Measurements from ENCODE around the gene EBPL. TPM values are rescaled to one million over a fixed set of nuclear protein-coding genes. Genes with fewer than 3 reads are reported as not detected.

The EBPL gene
- total and polyA plus RNA-seq, 9 of the 15 experiments (the other 6 are each of a cell fraction or from before 2014, with no cell fraction given): 5.2 to 68.3 (median 43.0) TPM

DNA sequence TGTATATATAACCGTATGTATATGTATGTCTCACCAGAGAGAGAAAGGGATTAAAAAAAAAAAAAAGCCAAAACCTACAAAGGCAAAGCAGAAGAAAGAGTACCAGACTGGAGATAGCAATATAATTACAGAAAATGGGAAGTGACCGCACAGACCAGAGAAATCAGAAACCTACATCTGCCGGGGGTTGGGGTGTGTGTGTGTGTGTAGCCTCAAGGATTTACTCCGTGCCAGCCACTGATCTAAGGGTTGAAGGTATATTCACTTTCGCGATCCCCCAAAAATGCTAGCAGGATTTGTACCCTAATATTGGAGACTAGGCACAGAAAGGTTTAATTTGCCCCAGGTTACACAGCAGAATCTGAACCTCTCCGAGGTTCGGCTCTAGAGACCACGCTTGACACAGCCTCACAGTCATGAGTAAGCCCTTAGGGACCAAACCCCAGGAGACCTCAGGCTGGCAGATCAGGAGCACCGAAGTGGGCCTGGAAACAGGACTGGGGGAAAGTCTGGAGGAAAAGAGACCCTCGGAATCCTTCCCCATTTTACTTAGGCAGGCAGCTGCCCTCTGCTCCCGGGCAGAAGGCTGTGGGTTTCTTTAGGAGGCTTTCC lies 48.1 kb downstream of the EBPL start:
- H3K4me2 ChIP-seq (ENCODE audit: insufficient read depth, low read length): no peak overlapping the region; the same call in 1 of the 2 replicates
- H3K9me1 ChIP-seq (ENCODE audit: control insufficient read depth, insufficient read depth, low read length): no peaks in the 10 kb centered on the region
- H3K27ac ChIP-seq (ENCODE audit: extremely low read depth, low read depth, low read length): no peak overlapping the region
- H2AFZ ChIP-seq (ENCODE audit: low read depth, low read length): 0 out of 2 replicates have a peak overlapping the region, but pooled peaks have one; percentile 14
- H3K36me3 ChIP-seq (ENCODE audit: control insufficient read depth, insufficient read depth, low read length): no peaks in the 10 kb centered on the region
- no peaks in the 10 kb centered on the region for H3K27me3 ChIP-seq (ENCODE audit: control insufficient read depth in 2 of 2, insufficient read depth in 2 of 2, low read length in 2 of 2)
- no peaks in the 10 kb centered on the region for H3K9me3 ChIP-seq (replicated peaks; ENCODE audit: control insufficient read depth, insufficient read depth, low read depth, low read length)
- H4K20me1 ChIP-seq (replicated peaks; ENCODE audit: control insufficient read depth, insufficient read depth, low read length): no peaks in the 10 kb centered on the region
- peaks cover 0 to 11% of the 10 kb centered on the region in 2 experiments; a peak in 3 of 5 replicates for H3K4me1 ChIP-seq (replicated peaks in 1 of 2; ENCODE audit: control insufficient read depth in 2 of 2, insufficient read depth in 2 of 2, low read length in 2 of 2)
- FAIRE-seq (no peak), ATAC-seq (peak; percentile 79), DNase-seq (ENCODE audit: extremely low read depth in 1 of 4, low spot score in 3 of 4) (no peak)
- no TSS peak for BruUV-seq (replicated peaks)
- 30% methylated on average over 12 of the region's 12 CpGs for WGBS (ENCODE audit: insufficient coverage, low coverage, missing lambda C conversion rate)
- CTCF ChIA-PET (ENCODE audit: low intra/inter-chr PET ratio): no interaction called here
- no peak overlapping the region for H3K9ac ChIP-seq (ENCODE audit: insufficient read depth in 1 of 2, low read depth in 2 of 2, low read length in 2 of 2)
- intact Hi-C loops (cut with micrococcal nuclease) (no loop called here), in situ Hi-C loops (cut with MboI) (no loop called here)
- no peaks in the 10 kb centered on the region for H3K79me2 ChIP-seq (ENCODE audit: control insufficient read depth, insufficient read depth, low read length)
- no peak overlapping the region for H3K4me3 ChIP-seq
- POLR2A ChIA-PET: interaction anchor here (1.5 kb wide), 1 partner anchor 15 kb away, joined by 3 read pairs; the partner anchor contains the start of gene ARL11
- TF ChIP-seq, protein P1, sequence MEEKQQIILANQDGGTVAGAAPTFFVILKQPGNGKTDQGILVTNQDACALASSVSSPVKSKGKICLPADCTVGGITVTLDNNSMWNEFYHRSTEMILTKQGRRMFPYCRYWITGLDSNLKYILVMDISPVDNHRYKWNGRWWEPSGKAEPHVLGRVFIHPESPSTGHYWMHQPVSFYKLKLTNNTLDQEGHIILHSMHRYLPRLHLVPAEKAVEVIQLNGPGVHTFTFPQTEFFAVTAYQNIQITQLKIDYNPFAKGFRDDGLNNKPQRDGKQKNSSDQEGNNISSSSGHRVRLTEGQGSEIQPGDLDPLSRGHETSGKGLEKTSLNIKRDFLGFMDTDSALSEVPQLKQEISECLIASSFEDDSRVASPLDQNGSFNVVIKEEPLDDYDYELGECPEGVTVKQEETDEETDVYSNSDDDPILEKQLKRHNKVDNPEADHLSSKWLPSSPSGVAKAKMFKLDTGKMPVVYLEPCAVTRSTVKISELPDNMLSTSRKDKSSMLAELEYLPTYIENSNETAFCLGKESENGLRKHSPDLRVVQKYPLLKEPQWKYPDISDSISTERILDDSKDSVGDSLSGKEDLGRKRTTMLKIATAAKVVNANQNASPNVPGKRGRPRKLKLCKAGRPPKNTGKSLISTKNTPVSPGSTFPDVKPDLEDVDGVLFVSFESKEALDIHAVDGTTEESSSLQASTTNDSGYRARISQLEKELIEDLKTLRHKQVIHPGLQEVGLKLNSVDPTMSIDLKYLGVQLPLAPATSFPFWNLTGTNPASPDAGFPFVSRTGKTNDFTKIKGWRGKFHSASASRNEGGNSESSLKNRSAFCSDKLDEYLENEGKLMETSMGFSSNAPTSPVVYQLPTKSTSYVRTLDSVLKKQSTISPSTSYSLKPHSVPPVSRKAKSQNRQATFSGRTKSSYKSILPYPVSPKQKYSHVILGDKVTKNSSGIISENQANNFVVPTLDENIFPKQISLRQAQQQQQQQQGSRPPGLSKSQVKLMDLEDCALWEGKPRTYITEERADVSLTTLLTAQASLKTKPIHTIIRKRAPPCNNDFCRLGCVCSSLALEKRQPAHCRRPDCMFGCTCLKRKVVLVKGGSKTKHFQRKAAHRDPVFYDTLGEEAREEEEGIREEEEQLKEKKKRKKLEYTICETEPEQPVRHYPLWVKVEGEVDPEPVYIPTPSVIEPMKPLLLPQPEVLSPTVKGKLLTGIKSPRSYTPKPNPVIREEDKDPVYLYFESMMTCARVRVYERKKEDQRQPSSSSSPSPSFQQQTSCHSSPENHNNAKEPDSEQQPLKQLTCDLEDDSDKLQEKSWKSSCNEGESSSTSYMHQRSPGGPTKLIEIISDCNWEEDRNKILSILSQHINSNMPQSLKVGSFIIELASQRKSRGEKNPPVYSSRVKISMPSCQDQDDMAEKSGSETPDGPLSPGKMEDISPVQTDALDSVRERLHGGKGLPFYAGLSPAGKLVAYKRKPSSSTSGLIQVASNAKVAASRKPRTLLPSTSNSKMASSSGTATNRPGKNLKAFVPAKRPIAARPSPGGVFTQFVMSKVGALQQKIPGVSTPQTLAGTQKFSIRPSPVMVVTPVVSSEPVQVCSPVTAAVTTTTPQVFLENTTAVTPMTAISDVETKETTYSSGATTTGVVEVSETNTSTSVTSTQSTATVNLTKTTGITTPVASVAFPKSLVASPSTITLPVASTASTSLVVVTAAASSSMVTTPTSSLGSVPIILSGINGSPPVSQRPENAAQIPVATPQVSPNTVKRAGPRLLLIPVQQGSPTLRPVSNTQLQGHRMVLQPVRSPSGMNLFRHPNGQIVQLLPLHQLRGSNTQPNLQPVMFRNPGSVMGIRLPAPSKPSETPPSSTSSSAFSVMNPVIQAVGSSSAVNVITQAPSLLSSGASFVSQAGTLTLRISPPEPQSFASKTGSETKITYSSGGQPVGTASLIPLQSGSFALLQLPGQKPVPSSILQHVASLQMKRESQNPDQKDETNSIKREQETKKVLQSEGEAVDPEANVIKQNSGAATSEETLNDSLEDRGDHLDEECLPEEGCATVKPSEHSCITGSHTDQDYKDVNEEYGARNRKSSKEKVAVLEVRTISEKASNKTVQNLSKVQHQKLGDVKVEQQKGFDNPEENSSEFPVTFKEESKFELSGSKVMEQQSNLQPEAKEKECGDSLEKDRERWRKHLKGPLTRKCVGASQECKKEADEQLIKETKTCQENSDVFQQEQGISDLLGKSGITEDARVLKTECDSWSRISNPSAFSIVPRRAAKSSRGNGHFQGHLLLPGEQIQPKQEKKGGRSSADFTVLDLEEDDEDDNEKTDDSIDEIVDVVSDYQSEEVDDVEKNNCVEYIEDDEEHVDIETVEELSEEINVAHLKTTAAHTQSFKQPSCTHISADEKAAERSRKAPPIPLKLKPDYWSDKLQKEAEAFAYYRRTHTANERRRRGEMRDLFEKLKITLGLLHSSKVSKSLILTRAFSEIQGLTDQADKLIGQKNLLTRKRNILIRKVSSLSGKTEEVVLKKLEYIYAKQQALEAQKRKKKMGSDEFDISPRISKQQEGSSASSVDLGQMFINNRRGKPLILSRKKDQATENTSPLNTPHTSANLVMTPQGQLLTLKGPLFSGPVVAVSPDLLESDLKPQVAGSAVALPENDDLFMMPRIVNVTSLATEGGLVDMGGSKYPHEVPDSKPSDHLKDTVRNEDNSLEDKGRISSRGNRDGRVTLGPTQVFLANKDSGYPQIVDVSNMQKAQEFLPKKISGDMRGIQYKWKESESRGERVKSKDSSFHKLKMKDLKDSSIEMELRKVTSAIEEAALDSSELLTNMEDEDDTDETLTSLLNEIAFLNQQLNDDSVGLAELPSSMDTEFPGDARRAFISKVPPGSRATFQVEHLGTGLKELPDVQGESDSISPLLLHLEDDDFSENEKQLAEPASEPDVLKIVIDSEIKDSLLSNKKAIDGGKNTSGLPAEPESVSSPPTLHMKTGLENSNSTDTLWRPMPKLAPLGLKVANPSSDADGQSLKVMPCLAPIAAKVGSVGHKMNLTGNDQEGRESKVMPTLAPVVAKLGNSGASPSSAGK (IDR thresholded peaks at IDR 0.05): no peak
- TF ChIP-seq, protein P2, sequence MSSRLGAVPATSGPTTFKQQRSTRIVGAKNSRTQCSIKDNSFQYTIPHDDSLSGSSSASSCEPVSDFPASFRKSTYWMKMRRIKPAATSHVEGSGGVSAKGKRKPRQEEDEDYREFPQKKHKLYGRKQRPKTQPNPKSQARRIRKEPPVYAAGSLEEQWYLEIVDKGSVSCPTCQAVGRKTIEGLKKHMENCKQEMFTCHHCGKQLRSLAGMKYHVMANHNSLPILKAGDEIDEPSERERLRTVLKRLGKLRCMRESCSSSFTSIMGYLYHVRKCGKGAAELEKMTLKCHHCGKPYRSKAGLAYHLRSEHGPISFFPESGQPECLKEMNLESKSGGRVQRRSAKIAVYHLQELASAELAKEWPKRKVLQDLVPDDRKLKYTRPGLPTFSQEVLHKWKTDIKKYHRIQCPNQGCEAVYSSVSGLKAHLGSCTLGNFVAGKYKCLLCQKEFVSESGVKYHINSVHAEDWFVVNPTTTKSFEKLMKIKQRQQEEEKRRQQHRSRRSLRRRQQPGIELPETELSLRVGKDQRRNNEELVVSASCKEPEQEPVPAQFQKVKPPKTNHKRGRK (tag; IDR thresholded peaks at IDR 0.05): no peak
- TF ChIP-seq CCNT2 (IDR thresholded peaks at IDR 0.05; ENCODE audit: borderline replicate concordance, extremely low read depth, insufficient read length, low read depth, low read length) (no peak), ZNF212 (CRISPR knock-in tag; IDR thresholded peaks at IDR 0.05) (no peak), PYGO2 (tag; IDR thresholded peaks at IDR 0.05) (no peak), PHF21A (IDR thresholded peaks at IDR 0.05; ENCODE audit: borderline replicate concordance, low read depth) (no peak), ZNF143 (CRISPR knock-in tag; IDR thresholded peaks at IDR 0.05) (no peak), KAT7 (CRISPR knock-in tag; IDR thresholded peaks at IDR 0.05; ENCODE audit: borderline replicate concordance) (no peak), ZNF384 (IDR thresholded peaks at IDR 0.05; ENCODE audit: low read depth, low read length) (0 out of 2 replicates have a peak, but pooled peaks have one; percentile 30)
